NOMO-1 (cell line): ENCODE data around the gene BACH2.

Experiments
- DNase-seq, 2 experiments: peaks; one replicate each; lab custom pipeline; 2025; ENCODE audit not compliant: unreplicated experiment in 2 of 2; lab: John Stamatoyannopoulos, UW

Gene BACH2

GRCh38 chr6:90162648-90163387, 133.8 kb downstream of the BACH2 start:
- no peak for DNase-seq

GRCh38 chr6:90160013-90160412, 136.6 kb downstream of the BACH2 start:
- no peak for DNase-seq

- no peak for DNase-seq
These were observed 137.2 kb downstream of the BACH2 start for GRCh38 chr6:90159452-90159851.

GRCh38 chr6:90158936-90159335, 137.7 kb downstream of the BACH2 start:
- no peak for DNase-seq

GRCh38 chr6:90157441-90157840, 139.2 kb downstream of the BACH2 start:
- no peak for DNase-seq

- DNase-seq: no peak
These were observed 139.8 kb downstream of the BACH2 start for GRCh38 chr6:90156861-90157260.

- DNase-seq: peak in 1 of 2 experiments; percentile 51
These were observed 141.7 kb downstream of the BACH2 start for GRCh38 chr6:90154755-90155470.

GRCh38 chr6:90151576-90152422, 144.8 kb downstream of the BACH2 start:
- DNase-seq: peak in 1 of 2 experiments; percentile 29

- DNase-seq: no peak
These were observed 147.4 kb downstream of the BACH2 start for GRCh38 chr6:90149280-90149679.

GRCh38 chr6:90148867-90149266, 147.8 kb downstream of the BACH2 start:
- DNase-seq: no peak

- peak; percentile 88 to 95 for DNase-seq
These were observed 149.6 kb downstream of the BACH2 start for GRCh38 chr6:90146921-90147649.

- DNase-seq: no peak
These were observed 150.6 kb downstream of the BACH2 start for GRCh38 chr6:90146024-90146423.

GRCh38 chr6:90144928-90145555, 151.6 kb downstream of the BACH2 start:
- DNase-seq: no peak

- no peak for DNase-seq
These were observed 152.2 kb downstream of the BACH2 start for GRCh38 chr6:90144396-90144795.

- no peak for DNase-seq
These were observed 156.0 kb downstream of the BACH2 start for GRCh38 chr6:90140683-90141082.

GRCh38 chr6:90139272-90139817, 157.3 kb downstream of the BACH2 start:
- peak in 1 of 2 experiments; percentile 18 for DNase-seq

GRCh38 chr6:90136837-90137568, 159.6 kb downstream of the BACH2 start:
- no peak for DNase-seq

GRCh38 chr6:90136176-90136575, 160.5 kb downstream of the BACH2 start:
- no peak for DNase-seq

GRCh38 chr6:90135667-90136066, 161.0 kb downstream of the BACH2 start:
- DNase-seq: no peak
